Breast epithelium (tissue), 4 donors: Measurements from ENCODE around the gene PLCL2. TPM values are rescaled to one million over a fixed set of nuclear protein-coding genes. Genes with fewer than 3 reads are reported as not detected.

ENCODE experiments used
- DNase-seq, 2 donors: peaks; one replicate each; pipeline ENCODE4 v3.0.0-alpha.2; 2019; ENCODE audit warnings: low spot score in 2 of 2
- H3K27ac ChIP-seq, 2 donors: fragments of 200-600 bp; sonication (generic) in 1 of 2; one replicate each; pipeline ENCODE4 v1.5.1; 2016 to 2019; ENCODE audit warnings: mild to moderate bottlenecking in 1 of 2
- H3K27me3 ChIP-seq, 2 donors: fragments of 200-600 bp; sonication (generic) in 1 of 2; one replicate each; pipeline versions ENCODE4 v1.5.1 to v1.6.0; 2017 to 2019; ENCODE audit warnings: control low read depth in 1 of 2, mild to moderate bottlenecking in 1 of 2
- H3K36me3 ChIP-seq: fragments of 200-600 bp; one replicate; pipeline ENCODE4 v1.5.1; 2019
- H3K4me1 ChIP-seq, 2 donors: fragments of 200-600 bp; sonication (generic); one replicate each; pipeline ENCODE4 v1.5.1; 2016 to 2019; ENCODE audit warnings: control low read depth in 1 of 2
- H3K4me3 ChIP-seq, 3 donors: fragments of 200-600 bp; sonication (generic); 1 replicate in 2 of 3; 2 replicates in 1 of 3; pipeline ENCODE4 v1.5.1; 2016 to 2019; ENCODE audit warnings: mild to moderate bottlenecking in 3 of 3, moderate library complexity in 2 of 3
- H3K9me3 ChIP-seq, 2 donors: fragments of 200-600 bp; sonication (generic) in 1 of 2; one replicate each; pipeline ENCODE4 v1.5.1; 2016 to 2019; ENCODE audit warnings: control low read depth in 1 of 2
- CTCF ChIP-seq, 3 donors: fragments of 450-650 bp; IDR thresholded peaks; one replicate each; pipeline ENCODE4 v1.5.1; 2016 to 2017; ENCODE audit warnings: antibody characterized with exemption in 3 of 3, mild to moderate bottlenecking in 3 of 3, moderate library complexity in 3 of 3
- POLR2A ChIP-seq: fragments of 450-650 bp; IDR thresholded peaks from one replicate; pipeline ENCODE4 v1.6.1; 2016; ENCODE audit warnings: antibody characterized with exemption, mild to moderate bottlenecking, moderate library complexity
- POLR2AphosphoS5 ChIP-seq, 3 donors: sonication (generic); formaldehyde crosslinking; IDR thresholded peaks; one replicate each; pipeline ENCODE4 v1.6.1; 2017; ENCODE audit warnings: antibody characterized with exemption in 3 of 3
- intact Hi-C: fragments of 100-400 bp; cut with DNase I; formaldehyde crosslinking; loops from one replicate; pipeline ENCODE4 v1.15.1; 2023; ENCODE audit warnings: low total_unique reads
- total RNA-seq, 3 donors: library from RNA; depleted of rRNA; stranded (reverse); fragments of >200 nt; gene quantifications; one replicate each; pipeline ENCODE4 v1.1.0, GENCODE V29; 2016

The PLCL2 gene
- total RNA-seq, 3 donors from 2014 or later, result 7.8 to 21.9 (median 17.0) TPM

- no peak for TF ChIP-seq CTCF (IDR thresholded peaks at IDR 0.05)
- TF ChIP-seq POLR2AphosphoS5 (IDR thresholded peaks at IDR 0.05), result no peak
- TF ChIP-seq POLR2A, result no peak
- Histone ChIP-seq H3K4me1 (peaks cover 0 to 4% of the 10 kb centered on the region in 2 donors), H3K27me3 (no peaks in the 10 kb centered on the region), H3K9me3 (no peaks in the 10 kb centered on the region), H3K36me3 (no peaks in the 10 kb centered on the region), H3K4me3 (no peak overlapping the region), H3K27ac (peak overlapping the region; percentile 86 to 96)
- intact Hi-C loops, result no loop called here
- DNase-seq, result no peak
Measured at GRCh38 chr3:16881896-16882630, 2.7 kb upstream of the PLCL2 start.

- peaks cover 0 to 4% of the 10 kb centered on the region in 2 donors for H3K4me1 ChIP-seq
- no peaks in the 10 kb centered on the region for H3K27me3 ChIP-seq
- peak overlapping the region; percentile 63 to 88 (median 78) for H3K4me3 ChIP-seq
- DNase-seq, result no peak
- peak overlapping the region; percentile 86 to 96 for H3K27ac ChIP-seq
- no peaks in the 10 kb centered on the region for H3K9me3 ChIP-seq
- intact Hi-C loops, result no loop called here
- TF ChIP-seq POLR2AphosphoS5 (IDR thresholded peaks at IDR 0.05) (peak in 1 of 3 donors; percentile 18), CTCF (IDR thresholded peaks at IDR 0.05) (no peak)
- no peaks in the 10 kb centered on the region for H3K36me3 ChIP-seq
Measured at GRCh38 chr3:16883057-16883722, 1.6 kb upstream of the PLCL2 start.

GRCh38 chr3:16883723-16884083 is 1.1 kb upstream of the PLCL2 start:
- H3K4me3 ChIP-seq, result peak overlapping the region; percentile 63 to 88 (median 78)
- TF ChIP-seq CTCF (IDR thresholded peaks at IDR 0.05) (no peak), POLR2A (no peak), POLR2AphosphoS5 (IDR thresholded peaks at IDR 0.05) (no peak)
- H3K4me1 ChIP-seq, result peaks cover 0 to 4% of the 10 kb centered on the region in 2 donors
- DNase-seq, result no peak
- no peaks in the 10 kb centered on the region for H3K9me3 ChIP-seq
- no peaks in the 10 kb centered on the region for H3K36me3 ChIP-seq
- peak overlapping the region; percentile 86 to 96 for H3K27ac ChIP-seq
- no peaks in the 10 kb centered on the region for H3K27me3 ChIP-seq
- intact Hi-C loops, result no loop called here

GRCh38 chr3:16884084-16884747 is 539 bp upstream of the PLCL2 start:
- H3K27ac ChIP-seq, result peak overlapping the region; percentile 86 to 96
- TF ChIP-seq POLR2AphosphoS5 (IDR thresholded peaks at IDR 0.05) (no peak), CTCF (IDR thresholded peaks at IDR 0.05) (peak in 1 of 3 donors; percentile 23), POLR2A (no peak)
- DNase-seq, result no peak
- peaks cover 0 to 4% of the 10 kb centered on the region in 2 donors for H3K4me1 ChIP-seq
- H3K9me3 ChIP-seq, result no peaks in the 10 kb centered on the region
- H3K27me3 ChIP-seq, result no peaks in the 10 kb centered on the region
- peak overlapping the region; percentile 63 to 88 (median 78) for H3K4me3 ChIP-seq
- H3K36me3 ChIP-seq, result no peaks in the 10 kb centered on the region
- intact Hi-C loops, result no loop called here
